Sciatic nerve (tissue), 2 donors: ENCODE measurements around the gene ENGASE. TPM values are rescaled to one million over a fixed set of nuclear protein-coding genes. Genes with fewer than 3 reads are reported as not detected.

ENCODE experiments used
- ATAC-seq: fragments of 200-7000 bp; cut with Tn5 transposase; one replicate; pipeline ENCODE4 v1.9.1; 2020; ENCODE audit warnings: mild to moderate bottlenecking, moderate library complexity
- DNase-seq: peaks from one replicate; pipeline ENCODE4 v3.0.0-alpha.2; 2020; ENCODE audit warnings: low spot score
- intact Hi-C: fragments of 100-400 bp; cut with DNase I; formaldehyde crosslinking; loops from one replicate; pipeline ENCODE4 v1.14.2; 2022
- total RNA-seq: library from RNA; stranded (reverse); fragmentation: NEBNext Ultra II Directional; extraction: Animal tissue kit (Norgen Biotek cat#: 25700); gene quantifications from one replicate; pipeline ENCODE4 v1.2.1, GENCODE V29; 2021
- donor health status: DM: no; HTN: no; CAD: no.
- donor health status: DM: no; HTN: no; CAD: no.

ENGASE gene
- total RNA-seq, 1 donor from 2014 or later = 57.3 TPM

DNA sequence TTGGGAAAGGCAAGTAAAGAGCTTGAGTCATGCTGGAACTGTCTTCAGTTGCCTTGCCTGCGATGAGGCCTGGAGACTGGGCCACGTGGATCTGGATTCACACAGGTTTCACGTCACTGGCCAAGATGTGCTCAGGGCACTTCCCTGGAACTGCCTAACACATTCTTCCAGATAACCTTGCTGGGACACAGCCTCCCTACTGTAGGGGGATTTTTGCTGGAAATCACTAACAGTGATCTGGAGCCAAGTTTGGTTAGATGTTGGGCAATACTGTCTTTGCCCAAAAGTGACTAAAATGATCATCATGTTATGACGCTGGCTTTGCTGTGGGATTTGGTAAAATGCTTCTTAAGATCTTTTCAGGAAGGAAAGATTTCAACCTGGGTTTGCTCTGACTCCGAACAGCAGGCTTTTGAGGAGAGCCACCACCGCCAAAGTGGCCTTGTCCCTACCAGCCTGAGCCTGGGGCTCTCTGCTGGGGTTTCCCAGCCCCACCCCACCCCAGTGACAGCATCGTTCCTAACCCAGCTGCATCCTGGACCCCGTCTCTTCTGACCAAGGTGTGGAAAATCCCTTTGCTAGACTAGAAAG lies 36.0 kb upstream of the ENGASE start:
- intact Hi-C loops = no loop called here
- ATAC-seq (peak; percentile 70), DNase-seq (peak; percentile 57)

GRCh38 chr17:79039171-79039570 lies 35.5 kb upstream of the ENGASE start:
- DNase-seq = no peak
- no peak for ATAC-seq
- intact Hi-C loops = no loop called here

DNA sequence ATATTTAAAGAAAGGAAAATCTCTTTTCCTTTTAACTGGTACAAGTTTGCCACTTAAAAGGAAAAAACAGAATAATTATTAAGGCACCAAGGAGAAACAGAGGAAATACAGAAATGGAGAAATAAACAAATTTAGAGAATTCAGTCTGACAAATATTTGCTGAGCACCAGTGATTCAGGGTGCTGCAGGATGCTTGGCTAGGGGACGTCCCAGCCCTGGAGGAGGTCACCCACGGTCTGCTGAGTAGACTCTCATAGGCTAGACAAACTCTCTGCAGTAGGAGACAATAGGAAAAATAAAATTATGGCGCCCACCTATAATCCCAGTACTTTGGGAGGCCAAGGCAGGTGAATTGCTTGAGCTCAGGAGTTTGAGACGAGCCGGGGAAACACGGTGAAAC lies 34.7 kb upstream of the ENGASE start:
- DNase-seq (no peak), ATAC-seq (no peak)
- intact Hi-C loops = no loop called here

DNA sequence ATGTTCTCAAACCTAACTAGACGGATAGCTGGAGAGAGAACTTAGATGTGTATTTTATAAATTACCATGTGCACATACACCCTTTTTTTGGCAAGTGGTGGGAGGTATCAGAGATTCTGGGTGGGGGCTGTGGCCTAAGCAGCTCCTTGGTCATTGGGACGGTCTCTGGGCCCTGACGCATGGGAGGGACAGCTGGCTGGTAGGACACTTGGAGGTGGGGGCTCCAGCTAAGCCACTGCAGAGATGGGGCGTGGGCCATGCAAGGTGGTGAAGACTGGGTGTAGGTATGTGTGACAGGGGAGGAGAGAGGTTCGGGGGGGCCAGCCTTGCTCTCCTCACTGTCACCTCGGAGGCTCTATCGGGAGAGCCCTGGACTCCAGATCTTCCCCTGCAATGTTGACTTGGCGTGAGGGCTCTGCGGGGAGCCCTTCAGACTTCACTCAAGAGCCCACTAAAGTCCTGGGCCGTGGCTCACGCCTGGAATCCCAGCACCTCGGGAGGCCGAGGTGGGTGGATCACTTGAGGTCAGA lies 33.5 kb upstream of the ENGASE start:
- intact Hi-C loops = no loop called here
- ATAC-seq (no peak), DNase-seq (no peak)

DNA sequence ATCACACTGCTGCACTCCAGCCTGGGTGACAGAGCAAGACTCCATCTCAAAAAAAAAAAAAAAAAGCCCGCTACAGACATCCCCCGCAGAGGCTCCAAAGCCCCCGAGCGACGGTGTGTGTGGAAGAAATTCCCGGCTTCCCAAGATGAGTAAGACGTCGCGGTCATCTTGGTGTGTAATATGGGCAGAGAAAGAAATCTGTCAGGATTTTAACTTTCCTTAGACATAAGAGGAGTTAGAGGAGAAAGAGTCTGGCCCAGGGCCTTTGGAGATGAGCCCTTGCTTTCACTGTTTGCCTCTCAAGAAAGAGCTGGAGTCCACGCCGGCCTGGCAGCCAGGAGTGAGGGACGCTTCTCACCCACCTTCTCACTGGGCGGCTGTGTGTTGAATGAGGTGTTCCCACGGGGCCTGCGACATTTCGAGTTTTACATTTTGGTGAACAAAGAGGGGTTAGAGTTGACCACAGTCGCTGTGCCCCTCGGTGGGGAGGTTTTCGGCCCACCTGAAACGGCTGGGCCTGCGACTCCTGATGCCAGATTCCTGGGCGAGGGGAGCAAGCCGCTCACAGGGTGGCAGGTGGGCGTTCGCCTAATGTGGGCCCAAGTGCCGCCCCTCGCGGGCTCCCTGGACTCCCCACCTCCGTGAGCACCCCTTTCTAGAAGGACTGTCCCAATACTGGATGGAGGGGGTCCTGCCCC lies 32.8 kb upstream of the ENGASE start:
- DNase-seq = no peak
- intact Hi-C loops = no loop called here
- no peak for ATAC-seq

- ATAC-seq = no peak
- intact Hi-C loops = no loop called here
- peak; percentile 81 for DNase-seq
Observed at GRCh38 chr17:79042421-79043190, 32.0 kb upstream of the ENGASE start.

- DNase-seq (no peak), ATAC-seq (no peak)
- intact Hi-C loops = no loop called here
Observed at GRCh38 chr17:79043191-79043930, 31.3 kb upstream of the ENGASE start.

- intact Hi-C loops = no loop called here
- ATAC-seq = no peak
- no peak for DNase-seq
Observed at GRCh38 chr17:79043931-79044320, 30.7 kb upstream of the ENGASE start.

GRCh38 chr17:79044462-79044861 lies 30.2 kb upstream of the ENGASE start:
- ATAC-seq (no peak), DNase-seq (no peak)
- intact Hi-C loops = no loop called here

DNA sequence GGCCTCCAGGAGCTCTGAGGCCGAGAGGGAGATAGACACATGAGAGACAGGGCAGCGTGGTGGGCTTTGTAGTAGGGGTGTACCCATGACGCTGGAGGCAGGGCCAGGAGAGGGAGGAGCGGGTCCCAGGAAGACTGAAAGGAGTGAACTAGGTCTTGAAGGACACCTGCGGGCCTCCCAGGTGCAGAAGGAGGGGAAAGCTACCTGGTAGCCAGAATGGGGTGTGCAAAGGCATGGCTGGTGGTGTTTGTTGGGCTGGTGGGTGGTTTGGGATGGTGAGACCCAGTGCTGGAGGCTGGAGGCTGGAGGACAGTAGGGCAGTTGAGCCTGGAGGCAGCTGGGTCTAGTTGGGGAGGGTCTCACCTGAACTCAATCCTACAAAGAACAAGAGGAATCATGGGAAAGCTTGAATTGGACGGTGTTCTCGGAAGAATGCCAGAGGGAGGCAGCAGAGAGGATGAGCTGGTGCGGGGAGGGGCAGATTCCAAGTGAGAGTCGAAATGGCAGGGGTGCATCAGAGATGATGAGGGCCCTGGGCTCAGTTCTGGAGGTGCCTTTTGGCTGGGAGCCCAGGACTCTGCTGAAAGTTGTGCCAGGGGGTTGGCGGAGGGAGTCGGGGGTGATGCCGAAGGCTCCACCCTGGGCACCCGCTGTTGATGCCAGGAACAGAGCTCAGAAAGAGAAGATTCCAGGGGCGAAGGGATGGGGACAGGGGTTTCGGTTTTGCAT lies 29.5 kb upstream of the ENGASE start:
- DNase-seq (peak; percentile 56), ATAC-seq (no peak)
- intact Hi-C loops = no loop called here

- intact Hi-C loops = no loop called here
- peak; percentile 83 for ATAC-seq
- peak; percentile 86 for DNase-seq
Observed at GRCh38 chr17:79045842-79046196, 28.8 kb upstream of the ENGASE start.

DNA sequence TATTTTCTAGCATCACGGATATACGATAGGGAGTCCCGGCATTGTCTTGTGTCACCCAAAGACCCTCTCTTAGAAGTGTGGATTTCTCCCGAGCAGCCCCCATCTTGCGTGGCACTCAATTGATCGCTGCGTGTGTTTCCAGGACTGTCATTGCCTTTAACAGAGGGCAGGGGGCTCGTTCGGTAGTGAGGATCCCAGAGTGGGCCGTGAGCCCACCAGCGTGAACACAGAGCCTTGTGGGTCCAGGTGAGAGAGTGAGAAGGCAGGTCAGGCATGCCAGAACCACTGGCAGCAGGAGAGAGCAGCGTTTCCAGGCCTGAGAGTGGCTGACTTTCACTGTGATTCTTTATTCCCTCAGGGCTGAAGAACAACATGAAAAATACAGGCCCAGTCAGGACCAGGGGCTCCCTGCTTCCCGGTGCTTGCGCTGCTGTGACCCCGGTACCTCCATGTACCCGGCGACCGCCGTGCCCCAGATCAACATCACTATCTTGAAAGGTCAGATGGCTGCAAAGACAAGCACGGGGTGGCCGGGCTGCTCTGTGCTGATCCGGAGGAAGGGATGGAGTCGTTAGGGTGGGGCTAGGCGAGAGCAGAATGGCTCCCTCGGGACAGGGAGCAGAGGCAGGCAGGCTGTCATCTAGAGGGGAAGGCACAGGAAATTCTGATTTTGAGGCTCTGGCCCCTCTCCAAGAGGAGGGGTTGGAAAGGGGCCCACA lies 28.3 kb upstream of the ENGASE start:
- DNase-seq = peak; percentile 53
- peak; percentile 68 for ATAC-seq
- intact Hi-C loops = no loop called here

- intact Hi-C loops = no loop called here
- peak; percentile 90 for ATAC-seq
- peak; percentile 78 for DNase-seq
Observed at GRCh38 chr17:79046916-79047280, 27.7 kb upstream of the ENGASE start.

GRCh38 chr17:79047291-79047920 lies 27.2 kb upstream of the ENGASE start:
- intact Hi-C loops = no loop called here
- DNase-seq (no peak), ATAC-seq (peak; percentile 68)

DNA sequence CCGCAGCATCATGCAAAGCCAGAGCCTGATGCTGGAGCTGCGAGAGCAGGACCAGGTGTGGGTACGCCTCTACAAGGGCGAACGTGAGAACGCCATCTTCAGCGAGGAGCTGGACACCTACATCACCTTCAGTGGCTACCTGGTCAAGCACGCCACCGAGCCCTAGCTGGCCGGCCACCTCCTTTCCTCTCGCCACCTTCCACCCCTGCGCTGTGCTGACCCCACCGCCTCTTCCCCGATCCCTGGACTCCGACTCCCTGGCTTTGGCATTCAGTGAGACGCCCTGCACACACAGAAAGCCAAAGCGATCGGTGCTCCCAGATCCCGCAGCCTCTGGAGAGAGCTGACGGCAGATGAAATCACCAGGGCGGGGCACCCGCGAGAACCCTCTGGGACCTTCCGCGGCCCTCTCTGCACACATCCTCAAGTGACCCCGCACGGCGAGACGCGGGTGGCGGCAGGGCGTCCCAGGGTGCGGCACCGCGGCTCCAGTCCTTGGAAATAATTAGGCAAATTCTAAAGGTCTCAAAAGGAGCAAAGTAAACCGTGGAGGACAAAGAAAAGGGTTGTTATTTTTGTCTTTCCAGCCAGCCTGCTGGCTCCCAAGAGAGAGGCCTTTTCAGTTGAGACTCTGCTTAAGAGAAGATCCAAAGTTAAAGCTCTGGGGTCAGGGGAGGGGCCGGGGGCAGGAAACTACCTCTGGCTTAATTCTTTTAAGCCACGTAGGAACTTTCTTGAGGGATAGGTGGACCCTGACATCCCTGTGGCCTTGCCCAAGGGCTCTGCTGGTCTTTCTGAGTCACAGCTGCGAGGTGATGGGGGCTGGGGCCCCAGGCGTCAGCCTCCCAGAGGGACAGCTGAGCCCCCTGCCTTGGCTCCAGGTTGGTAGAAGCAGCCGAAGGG lies 26.4 kb upstream of the ENGASE start:
- ATAC-seq = no peak
- DNase-seq = no peak
- intact Hi-C loops = no loop called here

GRCh38 chr17:79048826-79049755 lies 25.5 kb upstream of the ENGASE start:
- ATAC-seq = no peak
- DNase-seq = no peak
- intact Hi-C loops = no loop called here
